ENCODE data around the gene ATL1.

Gene ATL1

DNA sequence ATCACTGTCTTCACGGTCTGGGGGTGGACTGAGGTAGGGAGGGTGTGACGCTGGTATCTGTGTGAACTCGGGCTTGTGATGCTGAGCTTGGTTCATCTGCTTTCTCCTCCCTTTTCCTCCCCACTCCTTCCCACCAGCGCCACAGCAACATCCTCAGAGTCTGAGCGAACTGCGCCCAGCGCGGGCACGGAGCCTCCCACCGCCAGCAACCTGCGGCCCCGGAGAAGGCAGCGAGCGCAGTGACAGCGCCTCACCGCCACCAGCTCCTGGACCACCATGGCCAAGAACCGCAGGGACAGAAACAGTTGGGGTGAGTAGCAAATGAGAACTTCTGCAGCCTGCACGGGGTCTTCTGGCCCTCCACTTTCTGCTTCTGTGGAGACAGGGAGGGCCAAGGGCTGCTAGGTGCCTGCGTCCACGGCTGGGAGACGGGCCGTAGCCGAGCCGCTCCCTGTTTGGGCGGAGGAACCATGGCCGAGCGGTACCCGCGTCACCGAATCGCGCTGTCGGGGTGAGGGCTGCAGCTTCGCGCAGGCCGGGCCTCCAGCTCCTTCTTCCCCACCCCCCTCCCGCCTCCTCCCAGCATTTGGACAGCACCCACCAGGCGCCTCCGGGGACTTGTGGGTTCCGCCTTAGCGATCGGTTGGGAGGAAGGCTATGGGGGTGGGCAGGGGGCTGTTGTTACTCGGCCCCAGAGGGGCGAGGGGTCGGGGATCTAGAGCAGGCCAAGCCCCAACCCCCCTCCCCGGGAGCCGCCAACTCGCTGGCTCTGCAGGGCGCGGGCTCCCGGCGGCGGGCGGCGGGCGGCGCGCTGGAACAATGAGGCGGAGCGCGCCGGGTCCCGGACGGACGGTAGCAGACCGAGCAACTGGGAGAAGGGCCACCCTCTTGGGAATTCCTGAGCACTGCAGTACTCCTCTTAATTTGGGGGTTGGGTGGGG is at the start of gene ATL1:
ATL1 (plus strand) TSS at position 156 of the 941 bp plus-strand sequence; CDS start at position 277, 121 bp downstream.
- DNase-seq = no peak

DNA sequence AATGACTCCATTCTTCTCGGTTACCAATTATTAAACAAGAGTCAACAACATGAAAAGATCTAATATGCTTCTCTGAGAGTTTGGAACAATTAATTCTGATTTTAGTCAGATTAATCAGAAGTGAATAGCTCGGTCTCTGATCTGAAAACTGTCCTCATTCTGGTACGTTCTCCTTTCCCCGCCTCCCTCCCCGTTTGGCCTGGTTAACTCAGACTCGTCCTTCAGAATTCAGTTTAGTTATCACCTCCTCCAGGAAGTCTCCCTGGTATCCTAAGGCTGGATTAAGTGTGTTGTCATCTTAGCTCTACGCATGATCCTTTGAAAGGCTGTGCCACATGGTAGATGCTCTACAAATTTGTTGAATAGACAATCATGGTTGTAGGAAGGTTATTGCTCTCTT is 49.8 kb upstream of the ATL1 start:
- no peak for DNase-seq

DNA sequence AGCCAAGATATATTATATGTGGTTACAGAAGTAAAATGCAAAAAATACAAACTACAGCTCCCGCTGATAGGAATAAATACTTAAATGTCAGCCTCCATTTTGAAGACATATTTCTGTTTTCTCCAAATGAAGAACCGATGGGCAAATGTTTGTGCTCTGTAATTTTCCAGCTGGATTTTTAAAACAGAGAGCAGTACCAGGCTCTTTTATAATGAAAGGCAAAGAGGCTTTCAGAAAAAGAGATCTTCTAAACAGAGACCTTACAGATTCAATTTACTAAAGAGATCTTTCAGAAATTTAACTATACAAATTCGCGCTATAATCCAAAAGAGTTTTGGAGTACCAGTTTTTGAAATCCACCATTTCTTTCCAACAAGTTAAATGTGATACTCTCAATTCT is 47.5 kb upstream of the ATL1 start:
- no peak for DNase-seq

DNA sequence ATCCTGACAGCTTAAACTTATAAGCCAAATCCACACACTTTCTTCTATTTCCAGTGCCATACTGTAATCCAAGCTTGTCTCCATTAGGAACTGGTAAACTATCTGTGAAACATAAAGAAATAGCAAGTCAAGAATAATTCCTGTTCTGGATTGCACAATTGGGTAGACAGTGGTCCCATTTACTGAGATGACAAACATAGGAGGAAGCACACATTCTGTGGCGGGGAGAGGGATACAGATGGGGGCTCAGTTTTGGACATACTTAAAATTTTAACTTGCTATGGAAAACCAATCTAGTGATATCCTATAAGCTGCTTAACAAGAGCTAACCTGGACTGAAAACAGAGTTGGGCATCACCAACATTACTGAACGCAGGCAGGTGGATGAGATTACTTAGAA is 43.9 kb upstream of the ATL1 start:
- DNase-seq = no peak

DNA sequence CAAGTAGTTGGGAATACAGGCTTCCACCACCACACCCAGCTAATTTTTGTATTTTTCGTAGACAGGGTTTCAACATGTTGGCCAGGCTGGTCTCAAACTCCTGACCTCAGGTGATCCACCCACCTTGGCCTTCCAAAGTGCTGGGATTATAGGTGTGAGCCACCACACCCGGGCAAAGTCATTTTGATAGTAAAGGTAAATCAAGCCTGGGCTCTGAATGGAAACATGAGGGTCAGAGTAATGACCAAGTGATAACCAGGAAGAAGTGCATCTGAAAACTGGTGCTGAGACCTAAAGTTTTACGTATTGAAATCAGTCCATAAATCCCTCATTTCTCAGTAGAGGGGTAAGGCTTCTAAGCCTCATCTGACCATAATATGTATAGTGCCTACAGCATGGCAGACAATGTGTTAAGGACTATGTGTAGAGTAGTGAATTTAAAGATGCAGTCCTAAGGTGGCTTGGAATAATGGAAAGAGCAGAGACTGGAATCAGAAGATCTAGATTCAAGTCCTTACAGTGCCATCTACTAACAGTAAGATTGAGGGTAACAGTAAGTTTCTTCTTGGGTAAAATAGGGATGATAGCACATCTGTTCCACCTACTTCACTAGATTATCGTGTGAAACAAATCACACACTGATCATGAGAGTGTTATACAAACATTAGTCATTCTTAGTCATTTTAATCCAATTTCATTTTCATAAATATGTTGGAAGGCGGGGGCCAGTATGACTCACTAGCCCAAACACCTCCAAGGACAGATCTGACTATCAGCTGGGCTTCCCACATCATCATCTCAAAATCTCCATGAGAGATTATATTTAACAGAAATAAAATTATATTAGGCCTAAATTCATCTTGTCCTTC is 38.8 kb upstream of the ATL1 start:
- no peak for DNase-seq

DNA sequence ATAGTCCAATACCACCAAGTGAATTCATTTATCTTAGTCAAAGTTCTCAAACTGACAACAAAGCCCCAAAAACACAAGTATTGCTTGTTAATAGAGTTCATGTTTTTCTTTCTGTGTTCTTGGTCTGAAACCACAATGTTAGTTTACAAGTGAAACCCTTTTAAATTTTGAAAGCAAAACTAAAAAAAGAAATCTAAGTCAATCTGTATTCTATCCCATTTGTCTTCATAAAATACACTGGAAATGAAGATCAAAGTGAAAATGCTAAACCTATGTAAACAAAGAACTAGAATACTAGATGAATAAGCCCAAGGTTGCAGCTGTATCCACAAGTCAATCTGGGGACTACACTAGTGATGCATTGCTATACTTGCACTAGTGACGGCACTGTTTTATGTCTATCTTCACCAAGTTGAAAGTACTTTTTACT is 38.0 kb upstream of the ATL1 start:
- DNase-seq = no peak

DNA sequence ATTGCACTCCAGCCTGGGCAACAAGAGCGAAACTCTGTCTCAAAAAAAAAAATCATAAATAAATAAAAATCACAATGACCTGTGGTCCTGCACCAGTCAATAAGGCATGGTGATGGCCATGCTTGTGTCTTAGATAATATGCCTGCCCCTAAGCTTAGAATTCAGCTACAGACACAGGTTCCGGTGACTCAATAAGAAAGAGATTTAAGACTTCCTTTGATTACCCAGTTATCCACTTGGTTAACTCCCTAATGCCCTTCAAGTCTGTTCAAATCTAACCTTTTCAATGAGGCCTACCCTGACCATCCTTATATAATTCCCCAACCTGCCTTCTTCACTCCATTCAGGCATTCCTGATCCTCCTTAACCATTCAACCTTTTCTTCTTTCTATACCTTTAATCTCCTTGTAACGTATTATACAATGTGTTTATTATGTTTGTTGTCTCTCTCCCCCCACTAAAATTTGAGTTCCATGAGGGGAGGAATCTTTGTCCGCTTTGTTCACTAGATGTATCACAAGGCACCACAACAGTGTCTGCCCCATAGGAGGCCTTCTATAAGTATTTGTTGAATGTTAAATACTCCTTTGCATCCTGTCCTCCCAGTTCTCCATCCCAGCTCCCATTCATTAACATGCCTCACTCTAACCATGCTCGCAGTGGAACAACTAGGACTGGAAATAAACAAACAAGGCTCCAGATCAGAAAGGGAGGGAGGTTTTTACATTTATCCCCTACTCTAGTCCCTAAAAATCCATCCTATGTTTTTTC is 36.5 kb upstream of the ATL1 start:
- DNase-seq = no peak

DNA sequence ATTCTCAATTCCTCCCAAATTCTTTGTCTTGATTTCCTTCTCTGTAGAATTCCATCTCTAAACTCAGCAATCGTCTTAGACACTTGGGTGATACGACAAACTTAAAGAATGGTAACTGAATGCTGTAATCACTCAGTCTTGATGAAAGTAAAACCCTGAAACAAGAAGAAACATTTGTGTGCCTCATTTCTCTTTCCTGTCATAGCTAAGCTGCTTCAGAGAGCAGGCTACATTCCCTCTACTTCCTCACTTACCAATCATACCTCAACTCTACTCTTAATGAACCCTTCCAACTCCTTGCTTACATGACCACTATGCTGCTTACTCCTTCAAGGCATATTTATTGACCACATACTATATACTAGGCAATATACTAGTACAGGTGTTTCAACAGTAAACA is 35.9 kb upstream of the ATL1 start:
- no peak for DNase-seq

DNA sequence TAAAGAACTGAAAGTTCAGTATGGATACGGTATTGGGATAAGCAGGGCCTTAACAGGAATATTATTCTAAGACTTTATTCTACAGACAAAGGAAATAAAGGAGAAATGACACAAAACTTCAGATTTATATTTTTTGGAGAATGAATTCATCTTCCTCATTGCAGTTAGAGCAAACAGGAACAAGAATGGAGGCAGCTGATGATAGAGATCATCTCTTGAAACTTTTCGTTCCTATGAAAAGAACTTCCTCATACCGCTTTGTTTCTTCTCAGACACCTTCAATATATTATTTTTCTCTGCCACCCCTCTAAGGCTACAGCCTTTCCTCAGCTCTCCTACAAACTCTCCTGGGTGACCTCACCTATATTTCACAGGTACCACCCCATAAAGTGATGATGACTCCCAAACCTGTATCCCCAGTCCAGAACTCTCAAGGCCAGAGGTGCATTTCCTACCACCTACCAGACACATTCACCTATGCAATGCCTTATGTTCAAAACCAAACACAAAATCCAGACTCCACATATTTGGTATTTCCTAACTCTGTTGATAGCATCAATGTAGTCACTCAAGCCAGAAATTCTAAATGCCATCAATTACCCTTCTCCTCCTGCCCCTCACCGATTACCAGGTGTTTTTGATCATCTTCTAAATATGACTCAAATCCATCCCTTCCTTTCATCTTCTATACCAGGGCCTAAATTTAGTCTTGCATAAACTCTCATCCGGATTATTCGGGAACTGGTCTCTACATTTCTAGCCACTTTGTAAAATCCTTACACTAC is 35.0 kb upstream of the ATL1 start:
- no peak for DNase-seq

DNA sequence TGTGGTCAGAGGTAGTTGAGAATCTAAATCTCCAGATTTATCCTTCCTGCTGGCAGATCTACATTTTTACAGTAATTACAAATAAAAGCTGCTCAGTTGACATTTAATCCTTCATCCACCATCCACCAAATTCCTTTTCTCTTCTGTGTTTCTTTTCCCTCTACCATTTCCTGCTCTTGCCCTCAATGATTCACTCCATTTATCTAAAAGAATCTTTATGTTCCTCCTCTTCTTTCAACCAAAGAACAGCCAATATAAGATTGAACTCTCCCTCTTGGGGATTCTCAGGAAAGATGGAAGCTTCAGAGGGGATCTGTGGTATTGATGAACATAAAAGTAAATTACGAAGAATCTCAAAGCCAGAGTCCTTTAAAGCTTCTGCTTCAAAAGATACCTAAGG is 31.9 kb upstream of the ATL1 start:
- no peak for DNase-seq

DNA sequence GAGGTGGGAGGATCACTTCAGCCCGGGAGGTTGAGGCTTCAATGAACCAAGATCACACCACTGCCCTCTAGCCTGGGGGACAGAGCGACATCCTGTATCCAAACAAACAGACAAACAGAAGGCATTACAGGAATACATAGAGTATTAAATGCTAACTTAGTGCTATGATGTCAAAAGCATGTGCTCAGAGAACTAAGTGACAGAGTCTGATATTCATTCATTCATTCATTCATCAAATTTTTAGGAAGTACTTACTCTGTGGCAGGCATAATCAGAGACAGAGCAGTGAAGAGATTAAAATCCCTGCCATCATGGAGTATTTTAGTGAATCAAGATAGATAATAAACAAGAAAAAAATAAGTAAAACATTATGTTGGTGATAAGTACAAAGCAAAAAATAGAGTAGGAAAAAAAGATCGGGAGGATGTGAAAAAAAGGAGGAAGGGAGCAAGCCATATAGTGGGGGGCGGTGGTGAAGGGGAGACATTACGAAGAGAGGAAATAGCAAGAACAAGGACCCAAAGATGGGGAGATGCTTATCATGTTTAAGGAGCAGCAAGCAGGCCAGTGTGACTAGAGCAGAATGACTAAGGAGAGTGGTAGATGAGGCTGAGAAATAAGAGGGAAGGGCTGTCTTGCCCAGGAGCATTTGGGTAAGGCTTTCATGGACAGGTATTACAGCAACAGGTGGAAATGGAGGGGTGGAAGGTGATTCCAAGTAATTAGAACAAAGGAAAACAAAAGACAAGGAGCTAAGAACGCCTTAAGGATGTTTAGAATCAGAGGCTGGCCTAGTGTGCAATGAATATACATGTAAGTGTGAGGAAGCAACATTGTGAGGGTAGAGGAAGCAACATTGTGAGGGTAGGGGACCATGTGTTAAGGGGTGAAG is 30.4 kb upstream of the ATL1 start:
- no peak for DNase-seq

DNA sequence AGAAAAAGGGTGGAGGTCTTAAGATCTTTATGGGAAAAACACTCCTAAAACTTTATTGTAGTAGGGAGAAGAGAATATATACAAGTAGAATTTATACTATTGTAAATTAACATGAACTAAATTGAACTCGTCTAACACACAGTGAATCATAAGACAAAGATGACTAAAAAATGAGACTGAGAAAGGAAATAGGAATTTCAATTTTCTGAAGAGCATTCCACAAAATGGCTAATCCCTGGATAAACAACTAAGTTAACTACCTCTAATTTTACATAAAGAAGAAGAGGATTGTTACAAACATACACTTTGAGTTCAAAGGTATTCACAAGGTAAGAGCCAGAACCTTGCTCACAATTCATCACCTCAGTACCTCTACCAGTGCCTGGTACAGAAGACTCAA is 29.6 kb upstream of the ATL1 start:
- no peak for DNase-seq

DNA sequence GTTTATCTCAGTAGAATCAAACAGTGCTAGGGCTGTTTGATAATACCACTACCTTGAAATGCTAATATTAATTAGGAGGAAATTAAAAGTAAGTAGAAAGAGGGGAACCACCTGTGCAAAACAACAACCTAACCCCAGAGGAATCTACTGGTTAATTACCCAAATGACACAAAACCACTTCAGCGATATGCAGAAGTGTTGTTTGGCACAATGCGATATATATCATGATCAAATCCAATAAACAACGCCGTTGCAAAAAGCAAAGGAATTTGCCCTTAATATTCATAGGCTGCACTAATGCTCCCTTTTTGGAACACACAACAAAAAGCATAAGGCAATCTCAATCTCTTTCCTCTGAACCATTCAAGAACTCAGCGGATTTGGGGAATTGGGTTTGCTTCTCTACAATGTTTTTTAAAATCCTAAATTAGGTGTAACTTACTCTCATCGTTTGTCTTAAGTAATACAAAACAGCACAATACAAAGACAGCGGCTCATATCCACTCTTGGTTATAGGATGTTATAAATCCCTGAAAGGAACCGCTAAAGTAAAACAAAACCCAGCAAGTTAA is 29.1 kb upstream of the ATL1 start:
- no peak for DNase-seq

DNA sequence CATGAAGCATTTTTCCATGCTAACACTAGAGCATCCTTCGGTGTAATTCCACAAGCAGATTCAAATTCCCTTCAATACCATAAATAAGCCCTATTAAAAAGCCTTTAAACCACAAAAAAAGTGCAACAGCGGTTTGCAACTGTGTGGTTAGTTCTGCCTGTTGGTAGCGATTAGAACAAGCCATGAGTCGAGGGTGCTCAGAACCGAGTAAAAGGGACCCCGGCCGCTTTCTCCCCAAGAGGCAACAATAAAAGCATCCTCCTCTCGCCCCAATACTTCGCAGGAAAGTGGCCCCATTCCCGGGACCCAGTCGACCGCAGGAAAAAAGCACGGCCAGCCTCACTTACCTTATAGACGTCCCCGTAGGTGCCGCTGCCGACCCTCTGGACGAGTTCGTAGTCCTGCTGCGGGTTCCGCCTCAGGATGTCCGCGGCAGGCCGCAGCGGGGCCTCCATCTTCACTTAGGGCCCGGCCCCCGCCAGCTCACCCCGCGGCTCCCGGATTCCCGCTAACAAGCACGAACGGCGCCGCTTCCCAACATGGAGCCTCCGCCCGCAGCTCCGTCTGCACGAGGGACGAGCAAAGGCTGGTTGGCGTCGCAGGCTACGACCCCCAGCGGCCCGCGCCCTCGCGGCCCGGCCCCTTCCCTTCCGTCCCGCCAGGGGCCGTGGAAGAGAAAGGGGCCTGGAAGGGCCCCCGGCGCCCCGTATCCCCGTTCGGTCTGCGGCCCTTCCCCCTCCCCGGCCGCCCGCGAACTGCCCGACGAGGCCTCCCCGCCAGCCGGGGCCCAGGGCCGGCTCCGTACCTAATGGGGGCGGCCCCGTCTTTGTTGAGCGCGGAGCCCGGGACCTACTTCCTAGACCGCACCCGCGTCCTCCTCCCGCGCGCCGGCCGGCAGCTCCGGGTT is 28.1 kb upstream of the ATL1 start:
- no peak for DNase-seq

DNA sequence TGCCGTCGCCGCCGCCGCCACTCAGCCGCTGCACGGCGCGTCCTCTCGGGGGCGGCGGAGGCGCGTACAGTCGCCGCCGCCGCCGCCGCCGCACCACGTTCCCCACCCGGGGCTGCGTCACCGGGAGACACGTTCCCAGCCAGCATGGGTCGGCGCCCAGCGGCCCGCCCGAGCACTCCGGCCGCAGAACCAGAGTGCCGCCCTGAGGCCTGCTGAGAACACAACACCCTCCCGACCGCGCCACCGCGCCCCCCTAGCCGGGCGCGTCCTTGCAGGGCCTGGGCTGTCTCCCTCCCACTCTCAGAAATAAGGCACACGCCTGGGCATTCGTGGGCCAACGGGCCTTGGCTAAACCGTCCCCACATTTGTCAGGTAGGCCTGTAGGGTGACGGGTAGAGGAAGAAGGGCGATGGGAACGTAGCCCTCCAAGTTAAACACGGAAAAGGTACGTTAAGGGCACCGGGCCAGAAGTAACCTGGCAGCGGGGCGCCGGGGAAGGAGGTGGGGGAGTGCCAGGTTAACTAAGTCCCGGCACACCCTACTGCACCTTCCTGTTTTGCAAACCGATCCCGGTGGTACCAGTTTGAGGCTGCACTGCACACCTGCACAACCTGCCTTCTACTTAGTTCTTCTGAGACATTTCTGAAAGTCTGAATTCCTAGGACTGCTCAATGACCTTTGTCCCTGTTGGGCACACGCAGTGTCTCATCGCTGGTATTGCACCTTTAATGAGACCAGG is 27.3 kb upstream of the ATL1 start, which contains the start of gene MAP4K5:
MAP4K5 (minus strand) TSS at position 68 of the 739 bp plus-strand sequence. CDS start 520 bp downstream, outside the sequence.
- DNase-seq = peak; percentile 85

DNA sequence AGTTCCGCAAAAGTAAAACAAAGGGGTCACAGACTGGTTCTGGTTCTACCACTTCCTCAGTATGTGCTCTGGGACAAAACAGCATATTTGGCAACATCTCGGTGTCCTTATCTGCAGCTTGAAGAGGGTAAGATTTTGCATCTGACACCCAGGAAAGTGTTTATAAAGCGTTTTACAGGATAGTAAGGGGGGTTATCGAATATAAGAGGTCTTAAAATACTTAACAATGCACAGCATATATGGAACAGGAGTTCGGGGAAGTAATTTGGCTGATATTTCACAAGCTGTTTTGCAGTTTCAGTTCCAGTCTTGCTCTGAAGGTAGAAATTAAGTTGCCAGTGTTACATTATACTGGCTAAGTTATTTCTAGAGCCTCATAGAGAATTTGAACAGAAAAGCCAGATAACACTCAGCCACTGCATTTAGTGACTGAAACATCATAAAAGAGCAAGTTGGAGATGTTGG is 26.7 kb upstream of the ATL1 start:
- DNase-seq = no peak

DNA sequence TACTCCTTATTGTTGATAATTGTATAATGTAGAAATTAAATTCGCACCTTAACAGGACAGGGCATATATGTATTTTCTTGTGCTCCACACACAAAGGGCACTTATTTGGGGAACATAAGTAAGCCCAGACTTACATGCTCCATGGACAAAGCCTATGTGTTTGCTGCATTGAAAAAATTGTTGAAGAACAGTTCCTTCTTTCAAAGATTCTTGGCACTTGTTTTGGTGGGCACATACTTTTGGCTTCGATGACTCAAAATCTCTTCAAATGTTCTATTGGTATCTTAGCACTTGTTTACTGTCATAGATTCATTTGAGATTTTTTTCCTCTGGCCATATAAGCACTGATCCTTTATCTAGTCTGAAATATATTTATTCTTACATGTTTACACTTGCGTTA is 26.1 kb upstream of the ATL1 start:
- no peak for DNase-seq

DNA sequence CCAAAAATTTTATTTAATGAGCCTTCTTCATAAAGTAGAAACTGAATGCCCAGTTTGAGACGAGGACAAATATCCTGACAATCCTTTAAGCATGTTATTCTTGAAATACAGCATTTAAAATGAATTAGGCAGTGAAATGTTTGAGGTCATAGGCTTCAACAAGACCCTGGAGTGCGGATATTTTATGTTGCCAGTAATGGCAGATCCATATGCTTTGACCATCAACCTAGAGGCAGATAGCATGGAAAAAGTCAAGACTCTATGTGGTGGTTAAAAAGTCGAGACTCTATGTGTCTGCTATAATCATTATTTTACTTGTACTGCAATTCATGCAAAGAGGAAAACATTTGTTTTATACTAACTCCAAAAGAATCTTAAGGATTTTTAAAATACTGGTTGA is 25.5 kb upstream of the ATL1 start:
- DNase-seq = no peak

DNA sequence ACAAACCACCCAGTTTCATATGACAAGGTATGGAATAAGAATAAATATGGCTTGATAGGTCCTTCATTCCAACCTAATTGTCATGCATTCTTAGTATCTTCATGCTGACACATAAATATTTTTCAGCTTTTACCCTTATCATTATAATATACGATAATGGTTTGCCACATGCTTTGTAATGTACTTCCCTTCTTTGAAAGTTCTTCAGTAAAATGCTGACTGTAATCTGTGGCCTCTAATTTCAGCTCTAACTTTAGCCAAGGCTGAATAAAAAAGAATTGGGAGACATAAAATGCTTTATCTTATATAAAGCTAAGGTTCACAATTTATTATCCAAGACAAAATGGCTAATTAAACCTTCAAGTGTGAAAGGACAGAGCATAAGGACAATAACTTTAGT is 24.9 kb upstream of the ATL1 start:
- DNase-seq = no peak
